ENCODE results near the gene RNF113B.
A peak's percentile ranks its signal among the peaks of the same experiment; 100 is the strongest.

Gene RNF113B

DNA sequence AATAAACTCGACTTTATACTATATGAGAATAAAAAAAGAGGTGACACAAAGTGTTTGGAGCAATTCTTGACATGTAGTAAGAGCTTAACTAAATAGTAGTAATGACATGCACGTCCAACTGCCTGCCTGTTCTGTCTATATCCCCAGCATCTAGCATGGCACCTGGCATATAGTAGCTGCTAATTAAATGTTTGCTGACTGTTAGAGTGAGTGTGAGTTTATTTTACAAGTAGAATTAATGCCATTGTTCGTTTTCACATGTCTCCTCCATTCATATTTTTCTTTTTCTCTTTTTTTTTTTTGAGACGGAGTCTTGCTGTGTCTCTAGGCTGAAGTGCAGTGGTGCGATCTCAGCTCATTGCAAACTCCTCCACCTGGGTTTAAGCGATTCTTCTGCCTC lies 38.4 kb upstream of the RNF113B start:
- H3K27ac ChIP-seq = peak overlapping the region; percentile 65

DNA sequence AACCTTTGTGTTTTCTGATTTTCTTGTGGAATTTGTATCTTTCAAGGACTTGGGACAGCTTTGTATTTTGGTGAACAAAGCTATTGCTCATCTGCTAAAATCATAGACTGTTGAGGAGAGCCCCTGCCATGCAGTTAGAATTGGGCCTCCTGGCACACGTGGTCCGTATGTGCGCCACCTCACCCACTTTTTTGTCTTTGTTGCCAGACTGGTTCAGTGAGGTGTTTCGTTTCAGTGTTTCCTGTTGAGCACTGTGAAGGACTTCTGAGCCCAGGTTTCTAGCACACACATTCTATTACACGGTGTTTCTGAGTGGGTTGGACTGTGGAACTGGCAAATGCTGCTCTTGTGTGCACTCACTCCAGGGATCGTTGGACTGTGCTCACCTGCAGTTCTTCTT lies 37.6 kb upstream of the RNF113B start:
- peak overlapping the region; percentile 65 for H3K27ac ChIP-seq
- TF ChIP-seq ZFX (IDR thresholded peaks at IDR 0.05) = no peak
- TF ChIP-seq, protein P1, sequence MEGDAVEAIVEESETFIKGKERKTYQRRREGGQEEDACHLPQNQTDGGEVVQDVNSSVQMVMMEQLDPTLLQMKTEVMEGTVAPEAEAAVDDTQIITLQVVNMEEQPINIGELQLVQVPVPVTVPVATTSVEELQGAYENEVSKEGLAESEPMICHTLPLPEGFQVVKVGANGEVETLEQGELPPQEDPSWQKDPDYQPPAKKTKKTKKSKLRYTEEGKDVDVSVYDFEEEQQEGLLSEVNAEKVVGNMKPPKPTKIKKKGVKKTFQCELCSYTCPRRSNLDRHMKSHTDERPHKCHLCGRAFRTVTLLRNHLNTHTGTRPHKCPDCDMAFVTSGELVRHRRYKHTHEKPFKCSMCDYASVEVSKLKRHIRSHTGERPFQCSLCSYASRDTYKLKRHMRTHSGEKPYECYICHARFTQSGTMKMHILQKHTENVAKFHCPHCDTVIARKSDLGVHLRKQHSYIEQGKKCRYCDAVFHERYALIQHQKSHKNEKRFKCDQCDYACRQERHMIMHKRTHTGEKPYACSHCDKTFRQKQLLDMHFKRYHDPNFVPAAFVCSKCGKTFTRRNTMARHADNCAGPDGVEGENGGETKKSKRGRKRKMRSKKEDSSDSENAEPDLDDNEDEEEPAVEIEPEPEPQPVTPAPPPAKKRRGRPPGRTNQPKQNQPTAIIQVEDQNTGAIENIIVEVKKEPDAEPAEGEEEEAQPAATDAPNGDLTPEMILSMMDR (conservative IDR thresholded peaks at IDR 0.05) = no peak

More for the DNA sequence above, 38.4 kb upstream of the RNF113B start:
- TF ChIP-seq, protein P1 (conservative IDR thresholded peaks at IDR 0.05) = no peak
- no peak for TF ChIP-seq ZFX (IDR thresholded peaks at IDR 0.05)

DNA sequence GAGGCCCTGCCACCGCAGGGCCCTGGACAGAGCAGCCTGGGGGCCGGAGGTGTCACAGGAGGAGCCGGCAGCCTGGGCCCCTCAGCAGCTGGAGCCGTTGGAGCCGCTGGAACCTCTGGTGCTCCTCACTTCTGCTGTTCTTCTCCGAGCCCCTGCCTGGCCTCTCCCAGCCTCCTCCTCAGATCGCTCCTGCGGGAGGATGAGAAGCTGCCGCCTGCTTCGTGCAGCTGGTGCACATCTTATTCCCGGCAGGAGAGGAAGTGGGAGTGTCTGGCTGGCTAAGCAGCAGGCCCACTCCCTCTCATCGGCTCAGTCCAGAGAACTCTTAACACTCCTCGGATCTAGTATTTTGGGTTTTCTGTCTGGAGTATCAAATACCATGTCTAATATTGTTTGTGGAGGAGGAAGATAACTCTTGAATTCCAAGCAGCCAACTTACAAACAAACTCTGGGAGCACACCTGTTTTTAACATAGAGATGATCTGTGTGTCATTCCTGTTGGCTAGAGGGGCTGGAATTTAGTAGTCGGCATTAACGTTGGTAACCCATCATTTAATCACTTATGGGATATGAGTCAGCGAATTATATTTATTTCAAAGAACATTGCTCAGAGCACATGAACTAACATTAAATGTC lies 37.1 kb upstream of the RNF113B start:
- TF ChIP-seq, protein P1 (conservative IDR thresholded peaks at IDR 0.05) = no peak
- no peak for TF ChIP-seq ZFX (IDR thresholded peaks at IDR 0.05)
- peak overlapping the region; percentile 65 for H3K27ac ChIP-seq

DNA sequence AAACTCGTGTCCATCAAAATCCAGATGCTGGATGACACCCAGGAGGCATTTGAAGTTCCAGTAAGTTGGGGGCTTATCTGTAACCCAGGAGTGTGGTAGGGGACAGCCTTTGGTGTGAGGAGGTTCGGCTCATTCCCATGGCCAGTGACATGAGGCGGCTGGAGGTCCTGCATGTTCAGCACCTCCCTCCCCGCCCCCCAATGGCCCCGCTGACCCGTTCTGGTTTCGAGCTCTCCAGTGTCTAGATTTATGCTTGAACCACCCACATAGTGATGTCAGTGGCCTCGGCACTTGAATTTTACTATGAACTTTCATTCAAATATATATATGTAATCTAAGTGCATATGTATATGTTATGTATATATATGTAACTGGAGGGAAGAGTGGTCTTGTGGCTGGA lies 36.3 kb upstream of the RNF113B start:
- H3K27ac ChIP-seq = no peak overlapping the region

DNA sequence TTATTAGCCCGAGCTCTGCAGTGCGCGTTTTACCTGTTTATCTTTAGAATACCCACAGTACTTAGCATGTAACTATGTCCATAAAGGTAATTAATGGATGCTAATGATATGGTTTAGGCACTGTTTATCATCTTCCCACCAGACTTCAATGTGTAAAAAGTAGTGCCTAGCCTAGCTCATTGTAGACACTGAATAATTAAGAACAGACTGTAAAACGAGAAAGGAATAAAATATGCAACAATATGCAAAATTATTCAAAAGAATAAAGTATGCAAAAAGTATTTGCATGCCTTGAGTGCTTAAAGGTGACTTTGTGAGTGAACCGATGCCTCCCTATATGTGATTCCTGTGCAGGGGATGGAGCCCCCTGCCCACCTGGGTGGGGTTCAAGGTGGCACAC lies 35.7 kb upstream of the RNF113B start:
- H3K27ac ChIP-seq = no peak overlapping the region
- TF ChIP-seq, protein P1 (conservative IDR thresholded peaks at IDR 0.05) = no peak
- no peak for TF ChIP-seq ZFX (IDR thresholded peaks at IDR 0.05)

More for the DNA sequence above, 36.3 kb upstream of the RNF113B start:
- TF ChIP-seq ZFX (IDR thresholded peaks at IDR 0.05) = no peak
- TF ChIP-seq, protein P1 (conservative IDR thresholded peaks at IDR 0.05) = no peak

DNA sequence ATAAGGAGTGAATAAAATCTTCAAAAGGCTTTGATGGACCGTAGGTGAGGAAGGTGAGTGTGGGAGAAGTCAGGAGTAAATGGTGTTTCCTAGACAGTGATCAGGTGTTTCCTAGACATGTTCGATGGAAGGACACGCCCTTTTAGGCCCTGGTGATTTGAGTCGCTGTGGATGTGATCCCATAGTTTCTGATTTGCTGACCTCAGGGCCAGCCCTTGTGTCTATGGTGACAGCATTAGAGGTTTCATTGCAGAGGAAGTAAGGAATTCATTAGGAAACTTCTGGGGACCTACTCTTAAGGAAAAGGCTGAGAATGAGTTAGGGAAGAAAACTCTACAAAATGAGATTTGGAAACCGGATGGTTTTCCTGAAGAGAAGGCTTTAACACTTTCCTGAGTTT lies 31.5 kb upstream of the RNF113B start:
- no peak overlapping the region for H3K27ac ChIP-seq
- TF ChIP-seq, protein P1 (conservative IDR thresholded peaks at IDR 0.05) = no peak
- no peak for TF ChIP-seq ZFX (IDR thresholded peaks at IDR 0.05)

DNA sequence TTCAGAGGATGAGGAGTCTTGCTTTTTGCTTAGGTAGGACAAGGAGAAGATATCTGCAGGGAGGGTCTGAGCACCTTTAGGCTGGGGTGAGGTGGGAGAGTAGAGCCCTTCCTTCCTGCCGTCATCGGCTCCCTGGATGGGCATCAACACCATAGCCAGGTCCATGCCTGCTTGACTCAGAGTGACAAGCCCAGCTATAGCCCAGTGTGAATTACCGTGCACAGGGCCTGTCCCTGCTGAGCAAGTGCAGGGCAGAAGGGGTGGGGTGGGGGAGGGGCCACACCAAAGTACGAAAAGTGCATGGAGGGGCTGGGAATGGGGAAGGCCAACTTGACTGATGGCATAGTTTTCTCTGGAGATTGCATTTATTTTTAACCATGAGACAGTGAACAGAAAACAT lies 30.3 kb upstream of the RNF113B start:
- H3K27ac ChIP-seq = no peak overlapping the region
- TF ChIP-seq, protein P1 (conservative IDR thresholded peaks at IDR 0.05) = no peak
- no peak for TF ChIP-seq ZFX (IDR thresholded peaks at IDR 0.05)

All from C4-2B (cell line).